ENCODE data around the gene IBTK.
"Not testable (repeated sequence)": the region's sequence is repeated elsewhere in the genome, so short reads cannot be mapped to it uniquely, and the experiment has no call there.

The IBTK gene

GRCh38 chr6:82178759-82179112 is 68.8 kb downstream of the IBTK start:
- DNase-seq (ENCODE audit: low read depth) = no peak

- no peak for DNase-seq (ENCODE audit: low read depth)
Observed at GRCh38 chr6:82178077-82178758, 69.3 kb downstream of the IBTK start.

GRCh38 chr6:82176616-82177015 is 70.9 kb downstream of the IBTK start:
- no peak for DNase-seq (ENCODE audit: low read depth)

- no peak for DNase-seq (ENCODE audit: low read depth)
Observed at GRCh38 chr6:82172594-82172993, 75.0 kb downstream of the IBTK start.

GRCh38 chr6:82169138-82169876 is 78.2 kb downstream of the IBTK start:
- DNase-seq (ENCODE audit: low read depth) = no peak

- DNase-seq (ENCODE audit: low read depth) = no peak
Observed at GRCh38 chr6:82166493-82166892, 81.1 kb downstream of the IBTK start.

- no peak for DNase-seq (ENCODE audit: low read depth)
Observed at GRCh38 chr6:82160255-82160990, 87.1 kb downstream of the IBTK start.

- not testable (repeated sequence) for DNase-seq (ENCODE audit: low read depth)
Observed at GRCh38 chr6:82152786-82153185, 94.8 kb downstream of the IBTK start.

- DNase-seq (ENCODE audit: low read depth) = not testable (repeated sequence)
Observed at GRCh38 chr6:82151147-82151546, 96.4 kb downstream of the IBTK start.

- DNase-seq (ENCODE audit: low read depth) = no peak
Observed at GRCh38 chr6:82145926-82146452, 101.6 kb downstream of the IBTK start.

GRCh38 chr6:82144852-82145340 is 102.6 kb downstream of the IBTK start:
- DNase-seq (ENCODE audit: low read depth) = no peak

- no peak for DNase-seq (ENCODE audit: low read depth)
Observed at GRCh38 chr6:82144007-82144851, 103.3 kb downstream of the IBTK start.

- DNase-seq (ENCODE audit: low read depth) = no peak
Observed at GRCh38 chr6:82143041-82143481, 104.5 kb downstream of the IBTK start.

- no peak for DNase-seq (ENCODE audit: low read depth)
Observed at GRCh38 chr6:82142524-82142923, 105.0 kb downstream of the IBTK start.

- DNase-seq (ENCODE audit: low read depth) = no peak
Observed at GRCh38 chr6:82138075-82138791, 109.3 kb downstream of the IBTK start.

- DNase-seq (ENCODE audit: low read depth) = no peak
Observed at GRCh38 chr6:82131441-82131840, 116.1 kb downstream of the IBTK start.

- no peak for DNase-seq (ENCODE audit: low read depth)
Observed at GRCh38 chr6:82129797-82130196, 117.7 kb downstream of the IBTK start.

- DNase-seq (ENCODE audit: low read depth) = not testable (repeated sequence)
Observed at GRCh38 chr6:82128973-82129372, 118.6 kb downstream of the IBTK start.

GRCh38 chr6:82123632-82124031 is 123.9 kb downstream of the IBTK start:
- DNase-seq (ENCODE audit: low read depth) = no peak

All from activated T-cell treated with anti-CD3 and anti-CD28 coated beads for 24 hours (primary cell).